PFSK-1 (cell line): ENCODE results near the gene EIF3L.

Experiments
- FOXP2 ChIP-seq: optimal IDR thresholded peaks from 2 replicates; pipeline ENCODE3; 2011; ENCODE audit warnings: borderline replicate concordance, control low read depth, inconsistent platforms; ENCODE audit not compliant: insufficient read depth; ENCODE audit errors: extremely low read length, extremely low read depth
- POLR2AphosphoS5 ChIP-seq: IDR thresholded peaks from 2 replicates; pipeline ENCODE4 v1.6.1; 2012; ENCODE audit warnings: low read depth, mild to moderate bottlenecking, control low read depth, low read length, moderate library complexity
- REST ChIP-seq, 2 experiments: IDR thresholded peaks; 2 replicates each; pipeline versions ENCODE4 v1.6.1 to v1.8.0; 2011 to 2012; ENCODE audit warnings: low read depth in 2 of 2, low read length in 2 of 2, control low read depth in 1 of 2, inconsistent platforms in 1 of 2, mild to moderate bottlenecking in 1 of 2, moderate library complexity in 1 of 2; ENCODE audit not compliant: insufficient read depth in 1 of 2
- TAF1 ChIP-seq: IDR thresholded peaks from 2 replicates; pipeline ENCODE4 v1.6.1; 2012; ENCODE audit warnings: low read length, control low read depth, borderline replicate concordance; ENCODE audit not compliant: insufficient read depth

DNA sequence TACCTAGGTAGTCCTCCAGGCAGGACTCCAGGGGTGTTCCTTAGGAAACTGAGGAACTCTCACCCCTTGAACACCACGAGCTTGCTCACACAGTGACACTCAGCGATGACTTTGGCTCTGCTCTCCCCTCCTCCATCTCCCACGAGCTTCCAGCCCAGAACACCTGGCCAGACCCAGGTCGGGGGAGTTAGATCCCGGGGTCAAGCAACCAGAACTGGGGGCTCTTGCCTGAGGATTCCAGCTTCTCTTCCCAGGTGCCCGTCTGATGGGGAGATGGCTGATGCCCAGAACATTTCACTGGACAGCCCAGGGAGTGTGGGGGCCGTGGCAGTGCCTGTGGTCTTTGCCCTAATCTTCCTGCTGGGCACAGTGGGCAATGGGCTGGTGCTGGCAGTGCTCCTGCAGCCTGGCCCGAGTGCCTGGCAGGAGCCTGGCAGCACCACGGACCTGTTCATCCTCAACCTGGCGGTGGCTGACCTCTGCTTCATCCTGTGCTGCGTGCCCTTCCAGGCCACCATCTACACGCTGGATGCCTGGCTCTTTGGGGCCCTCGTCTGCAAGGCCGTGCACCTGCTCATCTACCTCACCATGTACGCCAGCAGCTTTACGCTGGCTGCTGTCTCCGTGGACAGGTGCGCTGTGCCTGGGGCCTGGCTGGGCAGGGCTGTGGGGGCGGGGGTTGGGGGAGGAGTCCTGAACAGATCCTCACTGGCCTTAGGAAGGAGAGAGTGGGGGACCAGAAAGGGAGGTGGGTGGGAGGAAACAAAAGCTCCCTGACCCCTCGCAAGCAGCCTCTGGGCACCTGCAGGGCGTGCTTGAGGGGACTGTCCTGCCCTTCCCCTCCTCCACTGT is 25.9 kb upstream of the EIF3L start, which contains the start of gene GALR3:
- no peak for TF ChIP-seq REST (IDR thresholded peaks at IDR 0.05; ENCODE audit: insufficient read depth in 1 of 2, low read depth in 2 of 2, low read length in 2 of 2)
- TF ChIP-seq POLR2AphosphoS5: no peak
- no peak for TF ChIP-seq FOXP2
- no peak for TF ChIP-seq TAF1
